Left lung (tissue), 10 donors: ENCODE data around the gene SLC4A5. TPM values are rescaled to one million over a fixed set of nuclear protein-coding genes. Genes with fewer than 3 reads are reported as not detected.
"Not testable (repeated sequence)": the region's sequence is repeated elsewhere in the genome, so short reads cannot be mapped to it uniquely, and the experiment has no call there.

Experiments used
- ATAC-seq: fragments of 200-7000 bp; cut with Tn5 transposase; one replicate; pipeline ENCODE4 v1.9.1; 2020; ENCODE audit warnings: moderate library complexity
- DNase-seq, 4 donors: peaks; one replicate each; pipeline ENCODE4 v3.0.0-alpha.2; 2013 to 2020
- H3K27ac ChIP-seq, 2 donors: fragments of 200-600 bp; sonication (generic) in 1 of 2; one replicate each; pipeline versions ENCODE4 v1.5.0 to v1.8.0; 2020 to 2021
- H3K27me3 ChIP-seq, 2 donors: fragments of 200-600 bp; sonication (generic) in 1 of 2; one replicate each; pipeline versions ENCODE4 v1.5.0 to v1.8.0; 2020 to 2021
- H3K36me3 ChIP-seq, 2 donors: fragments of 200-600 bp; sonication (generic) in 1 of 2; one replicate each; pipeline versions ENCODE4 v1.5.0 to v1.8.0; 2020 to 2021
- H3K4me1 ChIP-seq, 2 donors: fragments of 200-600 bp; one replicate each; pipeline ENCODE4 v1.8.0; 2021
- H3K4me3 ChIP-seq, 2 donors: fragments of 200-600 bp; sonication (generic) in 1 of 2; one replicate each; pipeline versions ENCODE4 v1.5.0 to v1.8.0; 2020 to 2021; ENCODE audit warnings: mild to moderate bottlenecking in 1 of 2
- H3K9me3 ChIP-seq, 2 donors: fragments of 200-600 bp; sonication (generic) in 1 of 2; one replicate each; pipeline versions ENCODE4 v1.5.0 to v1.8.0; 2020 to 2021
- intact Hi-C, 2 donors: fragments of 100-400 bp; cut with DNase I; formaldehyde crosslinking; loops; one replicate each; pipeline versions ENCODE4 v1.11.2 to v1.14.2; 2022
- polyA plus RNA-seq, 6 donors: library from polyadenylated mRNA; unstranded; fragments of 120-200 nt; gene quantifications; one replicate each; pipeline ENCODE4 v1.2.1, GENCODE V29; 2013; ENCODE audit not compliant: insufficient read length in 6 of 6
- total RNA-seq, 2 donors: library from RNA; stranded (reverse); fragmentation: NEBNext Ultra II Directional; extraction: Animal tissue kit (Norgen Biotek cat#: 25700); gene quantifications; one replicate each; pipeline ENCODE4 v1.2.1, GENCODE V29; 2021
- TF ChIP-seq, protein P1 (sequence below), 2 donors: fragments of 200-600 bp; sonication (generic) in 1 of 2; IDR thresholded peaks; one replicate each; pipeline versions ENCODE4 v1.5.0 to v1.8.0; 2021; ENCODE audit warnings: antibody characterized with exemption in 2 of 2
- donor health status: DM: no; HTN: yes; CAD: no.
- donor health status: DM: no; HTN: no; CAD: no.

The SLC4A5 gene
- total and polyA plus RNA-seq, 8 donors = 2.0 to 13.8 (median 8.0) TPM

DNA sequence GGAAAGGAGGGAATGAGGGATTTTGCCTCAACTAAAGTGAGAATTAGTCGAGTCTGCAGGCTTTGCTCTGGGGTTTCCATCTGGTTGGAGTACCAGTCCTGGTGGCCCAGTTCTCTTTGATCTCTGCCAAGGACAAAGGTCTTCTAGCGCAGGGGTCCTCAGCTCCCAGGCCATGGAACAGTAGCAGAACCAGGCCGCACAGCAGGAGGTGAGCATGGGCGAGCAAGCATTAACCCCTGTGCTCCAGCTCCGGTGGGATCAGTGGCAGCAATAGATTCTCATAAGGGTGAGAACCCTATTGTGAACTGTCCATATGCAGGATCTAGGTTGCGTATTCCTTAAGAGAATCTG is 120.9 kb downstream of the SLC4A5 start:
- TF ChIP-seq, protein P1, sequence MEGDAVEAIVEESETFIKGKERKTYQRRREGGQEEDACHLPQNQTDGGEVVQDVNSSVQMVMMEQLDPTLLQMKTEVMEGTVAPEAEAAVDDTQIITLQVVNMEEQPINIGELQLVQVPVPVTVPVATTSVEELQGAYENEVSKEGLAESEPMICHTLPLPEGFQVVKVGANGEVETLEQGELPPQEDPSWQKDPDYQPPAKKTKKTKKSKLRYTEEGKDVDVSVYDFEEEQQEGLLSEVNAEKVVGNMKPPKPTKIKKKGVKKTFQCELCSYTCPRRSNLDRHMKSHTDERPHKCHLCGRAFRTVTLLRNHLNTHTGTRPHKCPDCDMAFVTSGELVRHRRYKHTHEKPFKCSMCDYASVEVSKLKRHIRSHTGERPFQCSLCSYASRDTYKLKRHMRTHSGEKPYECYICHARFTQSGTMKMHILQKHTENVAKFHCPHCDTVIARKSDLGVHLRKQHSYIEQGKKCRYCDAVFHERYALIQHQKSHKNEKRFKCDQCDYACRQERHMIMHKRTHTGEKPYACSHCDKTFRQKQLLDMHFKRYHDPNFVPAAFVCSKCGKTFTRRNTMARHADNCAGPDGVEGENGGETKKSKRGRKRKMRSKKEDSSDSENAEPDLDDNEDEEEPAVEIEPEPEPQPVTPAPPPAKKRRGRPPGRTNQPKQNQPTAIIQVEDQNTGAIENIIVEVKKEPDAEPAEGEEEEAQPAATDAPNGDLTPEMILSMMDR (IDR thresholded peaks at IDR 0.05) = no peak
- H3K27ac ChIP-seq = no peak overlapping the region
- no peaks in the 10 kb centered on the region for H3K27me3 ChIP-seq
- no peak for ATAC-seq
- no peak for DNase-seq
- H3K9me3 ChIP-seq = no peaks in the 10 kb centered on the region
- peaks cover 0 to 7% of the 10 kb centered on the region in 2 donors for H3K4me1 ChIP-seq
- H3K36me3 ChIP-seq = peaks cover 0 to 24% of the 10 kb centered on the region in 2 donors
- intact Hi-C loops = no loop called here
- H3K4me3 ChIP-seq = no peak overlapping the region

DNA sequence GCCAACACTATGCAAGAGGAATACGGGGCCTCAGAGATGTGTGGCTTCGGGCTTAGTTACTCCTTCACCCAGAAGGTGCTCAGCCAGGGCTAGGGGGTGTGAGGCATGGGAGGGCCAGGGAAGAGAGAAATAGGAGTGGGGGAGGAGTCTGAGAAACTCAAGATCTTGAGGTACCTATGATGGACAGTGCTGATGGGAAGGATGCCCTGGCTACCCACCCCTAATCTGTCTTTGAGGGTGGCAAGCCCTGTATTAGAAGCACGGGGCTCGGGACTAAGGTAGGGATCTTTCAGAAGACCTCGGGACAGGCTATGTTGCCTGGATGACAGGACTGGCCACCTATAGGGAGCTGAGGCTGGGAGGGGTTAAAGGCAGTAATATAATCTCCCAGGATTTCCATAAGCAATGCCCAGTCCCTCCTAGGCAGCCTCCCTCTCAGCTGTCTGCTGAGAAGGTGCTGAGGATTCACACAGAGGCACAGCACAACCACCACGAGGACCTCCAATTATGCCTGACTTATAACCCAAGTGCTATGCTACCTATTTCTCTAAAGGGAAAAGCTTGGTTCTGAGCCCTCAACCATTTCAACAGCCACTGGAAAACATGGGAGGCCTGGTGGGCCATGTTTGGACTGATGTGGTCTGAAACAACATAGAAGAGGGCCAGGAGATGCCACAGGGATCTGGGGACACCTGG is 121.5 kb downstream of the SLC4A5 start:
- Histone ChIP-seq H3K27me3 (no peaks in the 10 kb centered on the region), H3K36me3 (peaks cover 0 to 30% of the 10 kb centered on the region in 2 donors), H3K4me3 (no peak overlapping the region), H3K9me3 (no peaks in the 10 kb centered on the region), H3K27ac (no peak overlapping the region), H3K4me1 (peaks cover 0 to 7% of the 10 kb centered on the region in 2 donors)
- intact Hi-C loops = no loop called here
- DNase-seq (no peak), ATAC-seq (no peak)
- TF ChIP-seq, protein P1 (IDR thresholded peaks at IDR 0.05) = no peak

- Histone ChIP-seq H3K4me3 (no peak overlapping the region), H3K27me3 (no peaks in the 10 kb centered on the region), H3K9me3 (no peaks in the 10 kb centered on the region), H3K27ac (no peak overlapping the region), H3K36me3 (peaks cover 0 to 36% of the 10 kb centered on the region in 2 donors), H3K4me1 (peaks cover 0 to 7% of the 10 kb centered on the region in 2 donors)
- TF ChIP-seq, protein P1 (IDR thresholded peaks at IDR 0.05) = no peak
- DNase-seq (no peak), ATAC-seq (no peak)
- intact Hi-C loops = no loop called here
Observed at GRCh38 chr2:74221091-74221490, 122.1 kb downstream of the SLC4A5 start.

DNA sequence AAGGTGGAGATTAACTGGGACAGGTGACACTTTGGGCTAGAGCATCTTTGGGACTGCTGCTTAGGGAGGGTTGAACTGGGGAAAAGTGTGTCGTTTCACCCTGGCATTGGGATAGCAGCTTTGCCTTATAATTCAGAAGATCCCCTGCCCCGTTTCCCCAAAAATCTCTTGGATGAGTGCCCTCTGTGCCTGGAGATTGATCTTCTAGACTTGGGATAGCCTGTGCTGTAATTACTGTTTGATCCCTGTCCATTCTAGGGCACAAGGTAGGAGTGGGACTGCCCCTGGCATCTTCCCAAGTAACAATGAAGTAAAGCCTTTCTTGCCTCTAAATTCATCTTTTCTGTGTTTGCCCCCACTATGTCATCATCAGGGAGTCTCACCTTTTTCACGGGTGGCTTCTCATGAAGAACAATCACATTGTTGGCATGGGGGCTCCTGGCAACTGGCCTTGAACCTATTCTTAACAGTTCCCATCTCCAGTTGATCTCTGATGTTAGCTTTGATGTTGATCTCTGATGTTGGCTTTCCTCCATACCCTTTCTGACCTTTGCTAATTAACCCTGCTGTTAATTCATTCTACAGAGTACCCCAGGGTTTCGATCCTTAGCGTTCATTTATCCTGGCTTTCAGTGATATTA is 123.2 kb downstream of the SLC4A5 start:
- Histone ChIP-seq H3K9me3 (no peaks in the 10 kb centered on the region), H3K27ac (no peak overlapping the region), H3K36me3 (peaks cover 0 to 47% of the 10 kb centered on the region in 2 donors), H3K27me3 (no peaks in the 10 kb centered on the region), H3K4me3 (no peak overlapping the region), H3K4me1 (peaks cover 0 to 7% of the 10 kb centered on the region in 2 donors)
- ATAC-seq = no peak
- DNase-seq = no peak
- TF ChIP-seq, protein P1 (IDR thresholded peaks at IDR 0.05) = no peak
- intact Hi-C loops = no loop called here

GRCh38 chr2:74216642-74217041 is 126.6 kb downstream of the SLC4A5 start:
- TF ChIP-seq, protein P1 (IDR thresholded peaks at IDR 0.05) = no peak
- H3K9me3 ChIP-seq = no peaks in the 10 kb centered on the region
- no peak overlapping the region for H3K27ac ChIP-seq
- H3K4me3 ChIP-seq = no peak overlapping the region
- ATAC-seq = no peak
- no peaks in the 10 kb centered on the region for H3K27me3 ChIP-seq
- peaks cover 0 to 80% of the 10 kb centered on the region in 2 donors for H3K36me3 ChIP-seq
- no peaks in the 10 kb centered on the region for H3K4me1 ChIP-seq
- DNase-seq = no peak
- intact Hi-C loops = no loop called here

DNA sequence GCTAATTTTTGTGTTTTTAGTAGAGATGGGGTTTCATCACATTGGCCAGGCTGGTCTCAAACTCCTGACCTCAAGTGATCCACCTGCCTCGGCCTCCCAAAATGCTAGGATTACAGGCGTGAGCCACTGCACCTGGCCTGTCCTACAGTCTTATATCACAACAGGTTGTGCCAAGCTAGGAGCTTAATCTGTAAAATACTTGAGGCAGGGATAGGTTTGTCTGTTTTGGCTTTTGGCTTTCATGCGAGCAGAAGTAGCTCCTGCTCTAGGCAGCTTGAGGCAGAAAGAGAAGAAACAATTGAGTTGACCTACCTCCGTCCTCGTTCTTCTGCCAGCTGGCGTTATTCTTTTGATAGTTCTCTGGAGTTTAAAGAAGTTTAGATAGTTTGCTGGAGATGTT is 127.4 kb downstream of the SLC4A5 start:
- H3K27me3 ChIP-seq, intact Hi-C loops, H3K4me3 ChIP-seq, H3K4me1 ChIP-seq, DNase-seq, H3K9me3 ChIP-seq, ATAC-seq, H3K27ac ChIP-seq: not testable (repeated sequence)
- H3K36me3 ChIP-seq = peaks cover 0 to 81% of the 10 kb centered on the region in 2 donors
